Hematopoietic multipotent progenitor cell treated with erythropoietin and hydrocortisone succinate and interleukin-3 and kit ligand, for 8 days (in vitro differentiated cells): Measurements from ENCODE around the gene C1orf53.
A peak's percentile ranks its signal among the peaks of the same experiment; 100 is the strongest.
"Not testable (repeated sequence)": the region's sequence is repeated elsewhere in the genome, so short reads cannot be mapped to it uniquely, and the experiment has no call there.

ENCODE experiments used
- DNase-seq: peaks from one replicate; pipeline ENCODE4 v3.0.0-alpha.2; 2015

C1orf53 gene

GRCh38 chr1:197922070-197922390 is 19.6 kb downstream of the C1orf53 start:
- no peak for DNase-seq

DNA sequence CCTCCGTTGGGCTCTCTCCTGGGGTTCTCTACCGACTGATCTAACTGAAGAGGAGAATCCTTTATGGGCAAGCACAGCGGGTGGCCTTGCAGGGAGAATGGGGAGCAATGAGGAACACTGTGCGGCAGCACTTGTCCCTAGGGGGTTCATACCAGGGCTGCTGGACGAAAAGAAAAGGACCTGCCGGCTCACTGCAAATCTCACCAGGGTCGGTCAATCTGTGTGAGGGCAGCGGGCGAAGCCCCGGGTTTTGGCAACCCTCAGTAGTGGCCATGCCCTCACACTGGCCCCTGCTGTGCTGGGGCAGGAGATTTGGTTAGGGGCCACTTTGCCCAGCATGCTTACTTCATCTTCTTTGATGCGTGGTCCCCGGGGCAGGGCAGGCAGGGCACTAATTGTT is 20.6 kb downstream of the C1orf53 start:
- no peak for DNase-seq

DNA sequence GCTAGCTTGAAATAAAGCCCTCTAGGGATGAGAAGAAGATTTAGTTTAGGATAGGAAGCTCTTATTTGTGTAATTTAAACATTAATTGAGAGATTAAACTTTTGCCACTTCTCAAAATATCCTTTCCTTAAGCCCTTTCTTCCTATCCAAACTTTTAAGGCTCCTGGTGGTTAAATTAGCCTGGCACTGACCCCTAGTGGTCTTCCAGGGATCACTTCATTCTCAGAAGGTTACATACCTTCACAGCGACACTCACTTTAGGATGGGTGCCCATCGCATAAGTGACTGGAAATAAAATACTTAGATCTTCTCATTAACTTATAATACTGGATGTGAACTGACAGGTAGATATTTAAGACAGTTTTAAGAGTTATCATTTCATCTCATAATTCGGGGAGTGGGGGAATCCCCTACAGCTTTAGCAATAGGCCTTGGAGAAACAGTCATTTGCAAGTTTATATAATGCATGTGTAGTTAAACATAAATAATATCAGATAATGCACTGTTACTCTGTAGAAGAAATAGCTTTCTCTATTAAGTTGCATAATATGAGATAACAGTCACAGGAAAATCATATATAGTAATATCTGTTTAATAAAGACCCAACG is 22.2 kb downstream of the C1orf53 start:
- DNase-seq: peak; percentile 75

GRCh38 chr1:197927908-197928665 is 25.7 kb downstream of the C1orf53 start:
- DNase-seq: no peak

GRCh38 chr1:197928849-197929336 is 26.5 kb downstream of the C1orf53 start:
- peak; percentile 55 for DNase-seq

DNA sequence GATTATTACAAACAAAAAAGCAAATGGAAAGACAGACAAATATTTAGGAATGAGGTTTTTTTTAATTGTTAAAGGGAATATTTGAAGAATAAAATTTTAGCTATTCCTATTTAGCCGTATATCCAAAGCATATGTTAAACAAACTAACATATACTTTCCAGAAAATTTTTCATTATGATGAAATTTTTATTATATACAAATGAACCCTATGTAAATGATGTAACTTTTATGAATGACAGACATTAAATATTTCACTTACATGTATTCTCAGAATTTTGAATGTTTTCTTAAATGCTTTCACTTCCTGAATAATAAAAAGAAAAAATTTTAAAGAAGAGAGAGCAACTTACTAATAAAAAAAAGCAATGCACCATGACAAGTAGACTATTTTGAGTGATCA is 30.6 kb downstream of the C1orf53 start:
- no peak for DNase-seq

GRCh38 chr1:197933647-197934046 is 31.2 kb downstream of the C1orf53 start:
- no peak for DNase-seq

GRCh38 chr1:197937381-197937780 is 35.0 kb downstream of the C1orf53 start:
- no peak for DNase-seq

- DNase-seq: no peak
These were observed 35.5 kb downstream of the C1orf53 start for GRCh38 chr1:197937892-197938291.

GRCh38 chr1:197939159-197939980 is 36.9 kb downstream of the C1orf53 start:
- not testable (repeated sequence) for DNase-seq

GRCh38 chr1:197942042-197942441 is 39.6 kb downstream of the C1orf53 start:
- no peak for DNase-seq

- peak; percentile 32 for DNase-seq
These were observed 42.1 kb downstream of the C1orf53 start for GRCh38 chr1:197944485-197944884.

DNA sequence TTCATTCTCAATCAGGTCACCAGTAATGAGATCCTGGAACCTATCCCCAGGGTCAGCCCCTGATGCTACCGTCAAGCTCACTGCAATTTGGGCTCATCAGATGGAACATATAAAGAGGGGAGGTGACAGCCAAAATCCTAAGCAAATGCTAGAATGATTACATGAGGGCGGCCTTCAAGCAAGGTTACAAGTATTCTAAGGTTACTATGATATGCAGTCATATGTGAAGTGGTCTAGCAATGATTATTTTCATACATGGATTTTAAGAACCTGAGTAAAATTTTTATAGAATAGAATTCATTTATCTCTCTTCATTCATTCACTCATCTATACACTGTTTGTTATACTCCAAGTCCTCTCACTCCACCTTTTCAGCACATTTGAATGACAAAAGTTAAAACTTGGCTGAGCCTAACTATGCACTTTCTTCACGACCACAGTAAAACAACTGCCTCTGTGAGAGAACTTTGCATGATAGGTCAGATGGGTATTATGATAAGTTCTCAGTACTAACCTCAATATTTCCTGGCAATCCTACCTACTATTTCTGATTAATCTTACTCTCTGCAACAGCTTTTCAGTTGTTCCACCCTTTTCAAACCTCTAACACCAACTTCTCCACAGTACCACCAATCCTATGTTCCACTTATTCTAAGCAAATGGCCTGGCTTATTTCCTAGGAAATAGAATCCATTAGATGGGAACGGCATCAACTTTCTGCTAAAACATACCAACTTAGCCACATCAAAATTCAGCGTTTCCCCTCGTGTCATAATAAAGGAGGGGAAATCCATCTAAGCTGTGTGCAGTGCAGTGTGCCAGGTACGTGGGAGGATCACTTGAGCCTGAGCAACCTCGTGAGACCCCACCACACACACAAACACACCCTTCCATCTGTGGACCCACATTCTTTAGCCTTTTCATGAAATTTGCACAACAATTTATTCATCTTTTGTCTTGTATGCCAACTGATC is 46.8 kb downstream of the C1orf53 start:
- peak; percentile 20 for DNase-seq

DNA sequence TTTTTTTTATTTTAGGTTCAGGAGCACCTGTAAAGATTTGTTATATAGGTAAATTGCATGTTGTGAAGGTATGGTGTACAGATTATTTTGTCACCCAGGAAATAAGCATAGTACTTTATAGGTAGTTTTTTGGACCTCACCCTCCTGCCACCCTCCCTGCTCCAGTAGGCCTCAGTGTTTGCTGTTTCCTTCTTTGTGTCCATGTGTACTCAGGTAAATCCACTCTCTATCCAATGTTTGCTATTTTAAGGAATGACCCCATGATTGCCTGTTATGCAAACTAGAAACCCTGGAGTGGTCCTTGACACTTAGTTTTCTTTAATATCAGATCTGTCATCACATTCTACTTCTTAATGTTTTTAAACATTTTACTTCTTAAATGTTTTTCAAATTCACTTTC is 48.7 kb downstream of the C1orf53 start:
- no peak for DNase-seq

- no peak for DNase-seq
These were observed 49.3 kb downstream of the C1orf53 start for GRCh38 chr1:197951617-197952175.

DNA sequence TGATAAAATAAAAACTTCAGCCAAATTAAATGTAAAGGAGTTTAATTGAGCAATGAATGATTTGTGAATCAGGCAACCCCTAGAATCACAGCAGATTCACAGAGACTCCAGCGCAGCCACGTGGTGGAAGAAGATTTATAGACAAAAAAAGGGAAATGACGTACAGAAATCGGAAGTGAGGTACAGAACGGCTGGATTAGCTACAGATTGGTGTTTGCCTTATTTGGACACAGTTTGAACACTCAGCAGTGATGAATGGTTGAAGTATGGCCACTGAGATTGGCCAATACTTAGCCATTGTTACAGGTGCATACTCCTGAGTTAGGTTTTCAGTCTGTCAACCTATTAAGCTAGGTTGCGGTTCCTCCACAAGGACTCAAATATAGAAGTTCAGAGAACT is 51.0 kb downstream of the C1orf53 start:
- DNase-seq: not testable (repeated sequence)

DNA sequence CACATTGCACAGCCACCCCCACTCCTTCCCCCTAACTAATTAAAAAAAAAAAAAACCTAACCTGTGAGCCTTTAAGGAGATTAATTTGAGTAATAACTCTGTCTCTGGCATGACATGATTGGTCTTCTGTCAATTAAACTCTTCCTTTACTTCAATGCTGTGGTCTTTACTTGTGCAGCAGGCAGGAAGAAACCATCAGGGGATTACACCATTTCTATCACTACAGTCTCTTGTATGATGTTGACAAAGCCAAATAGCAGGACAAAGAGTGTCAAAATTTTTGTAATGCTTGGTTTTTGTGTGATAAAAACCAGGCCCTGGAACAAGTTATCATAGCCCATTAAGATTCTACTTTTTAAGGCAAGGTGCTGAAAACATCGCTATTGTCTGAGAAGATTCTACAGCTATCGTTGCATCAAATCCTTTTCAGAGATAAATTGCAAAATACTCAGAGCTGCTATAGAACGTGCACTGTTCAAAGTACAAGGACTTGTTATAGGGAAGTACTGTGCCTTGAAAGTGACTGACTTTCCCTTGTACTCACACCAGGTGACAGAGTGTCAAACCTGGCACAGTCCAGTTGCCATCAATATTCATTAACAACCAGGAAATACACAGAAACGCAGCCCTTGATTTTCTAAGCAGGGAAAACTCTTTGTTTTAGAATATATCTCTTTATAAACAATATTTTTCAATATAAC is 52.4 kb downstream of the C1orf53 start:
- no peak for DNase-seq

GRCh38 chr1:197955486-197956394 is 53.3 kb downstream of the C1orf53 start:
- no peak for DNase-seq
